Transverse colon (tissue), 4 donors: ENCODE results near the gene MCCC2. TPM values are rescaled to one million over a fixed set of nuclear protein-coding genes. Genes with fewer than 3 reads are reported as not detected.
"Not testable (repeated sequence)": the region's sequence is repeated elsewhere in the genome, so short reads cannot be mapped to it uniquely, and the experiment has no call there.

Experiments
- DNase-seq: peaks from one replicate; pipeline ENCODE4 v3.0.0-alpha.2; 2019
- H3K27ac ChIP-seq, 4 donors: fragments of 200-600 bp; sonication (generic); 2 replicates each; pipeline ENCODE4 v1.5.1; 2016 to 2018; ENCODE audit warnings: inconsistent platforms in 4 of 4
- H3K27me3 ChIP-seq: fragments of 200-600 bp; sonication (generic); 2 replicates; pipeline ENCODE4 v1.5.1; 2017; ENCODE audit warnings: inconsistent platforms
- H3K36me3 ChIP-seq, 4 donors: fragments of 200-600 bp; sonication (generic); 2 replicates each; pipeline ENCODE4 v1.5.1; 2017 to 2019; ENCODE audit warnings: inconsistent platforms in 4 of 4
- H3K4me1 ChIP-seq, 4 donors: fragments of 200-600 bp; sonication (generic); 2 replicates each; pipeline ENCODE4 v1.5.1; 2017 to 2020; ENCODE audit warnings: inconsistent platforms in 4 of 4
- H3K4me3 ChIP-seq, 4 donors: fragments of 200-600 bp; sonication (generic); 1 replicate in 1 of 4; 2 replicates in 3 of 4; pipeline versions ENCODE4 v1.5.1 to v1.6.1; 2017 to 2019; ENCODE audit warnings: inconsistent platforms in 4 of 4
- H3K9me3 ChIP-seq, 2 donors: fragments of 200-600 bp; sonication (generic); 2 replicates each; pipeline ENCODE4 v1.5.1; 2017 to 2019; ENCODE audit warnings: inconsistent platforms in 2 of 2
- EP300 ChIP-seq: sonication (generic); formaldehyde crosslinking; IDR thresholded peaks from one replicate; pipeline ENCODE4 v1.6.1; 2017; ENCODE audit warnings: antibody characterized with exemption, low read depth
- POLR2A ChIP-seq: fragments of 450-650 bp; IDR thresholded peaks from one replicate; pipeline ENCODE4 v1.6.1; 2016; ENCODE audit warnings: antibody characterized with exemption, mild to moderate bottlenecking, moderate library complexity
- POLR2AphosphoS5 ChIP-seq, 3 donors: sonication (generic); formaldehyde crosslinking; IDR thresholded peaks; one replicate each; pipeline ENCODE4 v1.6.1; 2016; ENCODE audit warnings: antibody characterized with exemption in 3 of 3
- WGBS, 2 donors: methylation state at CpG; one replicate each; pipeline ENCODE4 v1.1.5; 2018; ENCODE audit warnings: low coverage in 1 of 2; 5-methylcytosine and 5-hydroxymethylcytosine counted together
- in situ Hi-C, 4 donors: fragments of 200-750 bp; cut with MboI; loops; one replicate each; pipeline versions ENCODE4 v1.15.0 to v1.15.1; 2017; ENCODE audit warnings: low sequenced_read_pairs in 3 of 4, low pct_ligation_motif_present in 1 of 4, low pct_unique_long_range_greater_than_20kb in 1 of 4
- intact Hi-C: fragments of 100-400 bp; cut with DNase I; formaldehyde crosslinking; loops from one replicate; pipeline ENCODE4 v1.15.1; 2023; ENCODE audit warnings: low total_unique reads
- total RNA-seq, 4 donors: library from RNA; depleted of rRNA; stranded (reverse); fragments of >200 nt; gene quantifications; one replicate each; pipeline ENCODE4 v1.1.0, GENCODE V29; 2016
- TF ChIP-seq, protein P1 (sequence below), 5 experiments: fragments of 200-600 bp in 3 of 5; fragments of 450-650 bp in 2 of 5; sonication (generic) in 3 of 5; IDR thresholded peaks; 1 replicate in 2 of 5; 2 replicates in 3 of 5; pipeline ENCODE4 v1.5.1; 2016 to 2017; ENCODE audit warnings: antibody characterized with exemption in 5 of 5, inconsistent platforms in 3 of 5, mild to moderate bottlenecking in 2 of 5, moderate library complexity in 1 of 5

MCCC2 gene
- total RNA-seq, 4 donors from 2014 or later = 23.2 to 61.5 (median 43.9) TPM

DNA sequence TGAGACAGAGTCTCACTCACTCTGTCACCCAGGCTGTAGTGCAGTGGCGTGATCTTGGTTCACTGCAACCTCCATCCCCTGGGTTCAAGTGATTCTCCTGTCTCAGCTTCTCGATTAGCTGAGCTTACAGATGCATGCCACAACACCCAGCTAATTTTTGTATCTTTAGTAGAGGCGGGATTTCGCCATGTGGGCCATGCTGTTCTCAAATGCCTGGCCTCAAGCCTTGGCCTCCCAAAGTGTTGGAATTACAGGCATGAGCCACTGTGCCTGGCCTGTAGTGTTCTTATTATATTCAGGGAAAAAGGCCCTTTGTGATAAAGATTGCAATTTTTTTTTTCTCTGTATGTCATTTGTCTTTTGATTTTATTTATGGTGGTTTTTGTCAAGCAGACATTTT is 24.0 kb upstream of the MCCC2 start:
- Histone ChIP-seq H3K4me3 (no peak overlapping the region), H3K36me3 (peaks cover 0 to 74% (median 30%) of the 10 kb centered on the region in 4 donors), H3K27me3 (no peaks in the 10 kb centered on the region), H3K9me3 (no peaks in the 10 kb centered on the region), H3K27ac (no peak overlapping the region), H3K4me1 (no peaks in the 10 kb centered on the region)
- 91 to 100% methylated on average over 2 to 4 of the region's 4 CpGs for WGBS, 2 donors
- intact Hi-C loops = no loop called here
- in situ Hi-C loops = no loop called here
- no peak for DNase-seq
- no peak for TF ChIP-seq EP300
- TF ChIP-seq, protein P1, sequence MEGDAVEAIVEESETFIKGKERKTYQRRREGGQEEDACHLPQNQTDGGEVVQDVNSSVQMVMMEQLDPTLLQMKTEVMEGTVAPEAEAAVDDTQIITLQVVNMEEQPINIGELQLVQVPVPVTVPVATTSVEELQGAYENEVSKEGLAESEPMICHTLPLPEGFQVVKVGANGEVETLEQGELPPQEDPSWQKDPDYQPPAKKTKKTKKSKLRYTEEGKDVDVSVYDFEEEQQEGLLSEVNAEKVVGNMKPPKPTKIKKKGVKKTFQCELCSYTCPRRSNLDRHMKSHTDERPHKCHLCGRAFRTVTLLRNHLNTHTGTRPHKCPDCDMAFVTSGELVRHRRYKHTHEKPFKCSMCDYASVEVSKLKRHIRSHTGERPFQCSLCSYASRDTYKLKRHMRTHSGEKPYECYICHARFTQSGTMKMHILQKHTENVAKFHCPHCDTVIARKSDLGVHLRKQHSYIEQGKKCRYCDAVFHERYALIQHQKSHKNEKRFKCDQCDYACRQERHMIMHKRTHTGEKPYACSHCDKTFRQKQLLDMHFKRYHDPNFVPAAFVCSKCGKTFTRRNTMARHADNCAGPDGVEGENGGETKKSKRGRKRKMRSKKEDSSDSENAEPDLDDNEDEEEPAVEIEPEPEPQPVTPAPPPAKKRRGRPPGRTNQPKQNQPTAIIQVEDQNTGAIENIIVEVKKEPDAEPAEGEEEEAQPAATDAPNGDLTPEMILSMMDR (IDR thresholded peaks at IDR 0.05) = no peak
- TF ChIP-seq POLR2AphosphoS5 (IDR thresholded peaks at IDR 0.05) = no peak

DNA sequence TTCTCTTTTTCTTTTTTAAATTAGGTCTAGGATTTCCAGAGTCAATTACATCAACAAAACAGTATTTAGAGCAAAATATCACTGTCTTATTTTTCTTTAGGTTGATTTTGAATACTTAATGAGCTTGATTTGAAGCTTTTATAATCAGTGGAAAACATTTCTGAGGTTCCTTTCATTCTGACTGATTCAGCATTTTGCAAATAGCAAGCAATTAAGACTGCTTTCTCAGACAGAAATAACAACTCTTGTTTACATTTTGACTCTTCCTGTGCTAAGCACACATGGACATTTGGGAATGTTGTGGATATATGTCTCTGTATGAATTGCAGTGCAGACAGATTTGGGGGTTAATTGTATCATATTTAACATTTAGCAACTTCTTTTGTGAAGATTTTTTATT is 22.2 kb upstream of the MCCC2 start:
- Histone ChIP-seq H3K36me3 (peaks cover 0 to 59% (median 23%) of the 10 kb centered on the region in 4 donors), H3K4me3 (no peak overlapping the region), H3K9me3 (no peaks in the 10 kb centered on the region), H3K4me1 (no peaks in the 10 kb centered on the region), H3K27me3 (no peaks in the 10 kb centered on the region), H3K27ac (no peak overlapping the region)
- in situ Hi-C loops = no loop called here
- no peak for DNase-seq
- intact Hi-C loops = no loop called here
- TF ChIP-seq POLR2AphosphoS5 (IDR thresholded peaks at IDR 0.05) (no peak), EP300 (no peak), POLR2A (no peak)
- TF ChIP-seq, protein P1 (IDR thresholded peaks at IDR 0.05) = no peak

DNA sequence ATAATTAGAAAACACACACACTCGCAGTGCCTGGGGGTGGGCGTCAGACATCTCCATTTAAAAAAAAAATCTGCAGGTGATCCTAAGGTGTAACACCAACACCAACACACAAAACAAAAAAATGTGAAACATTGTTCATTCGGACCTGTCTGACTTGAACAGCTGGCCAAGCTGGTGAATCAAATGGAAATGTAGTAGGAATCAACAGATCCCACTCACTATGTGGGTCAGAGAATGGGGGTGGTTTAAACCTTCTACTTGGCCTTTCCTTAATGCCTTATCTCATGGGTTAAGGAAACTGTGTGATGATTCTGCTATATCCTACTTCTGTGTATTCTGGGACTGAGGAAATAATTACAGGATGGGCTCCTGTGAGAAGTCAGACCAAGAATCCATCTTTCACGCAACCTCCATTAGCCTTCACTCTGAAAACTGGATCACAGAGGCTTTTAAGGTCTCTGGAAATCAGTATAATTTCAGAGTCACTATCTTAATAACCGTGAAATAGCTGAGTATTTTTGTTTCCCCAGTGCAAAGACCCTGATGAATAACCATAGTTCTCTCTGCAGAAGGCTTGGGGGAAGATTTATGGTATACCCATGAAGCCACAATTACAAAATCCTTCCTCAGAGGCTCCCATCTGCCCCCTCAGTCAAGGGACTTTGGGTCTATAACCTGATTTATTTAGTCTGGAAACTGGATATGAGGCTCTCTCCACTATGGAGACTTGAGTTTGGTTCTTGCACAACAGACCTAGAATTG is 17.2 kb upstream of the MCCC2 start:
- no peaks in the 10 kb centered on the region for H3K27me3 ChIP-seq
- peaks cover 0 to 15% (median 2%) of the 10 kb centered on the region in 4 donors for H3K36me3 ChIP-seq
- DNase-seq = no peak
- in situ Hi-C loops (no loop called here), intact Hi-C loops (no loop called here)
- TF ChIP-seq POLR2A (no peak), POLR2AphosphoS5 (IDR thresholded peaks at IDR 0.05) (no peak), EP300 (no peak)
- TF ChIP-seq, protein P1 (IDR thresholded peaks at IDR 0.05) = no peak
- H3K9me3 ChIP-seq = no peaks in the 10 kb centered on the region
- H3K4me1 ChIP-seq = no peaks in the 10 kb centered on the region
- no peak overlapping the region for H3K27ac ChIP-seq
- 83 to 88% methylated on average over 3 to 5 of the region's 5 CpGs for WGBS, 2 donors
- no peak overlapping the region for H3K4me3 ChIP-seq

DNA sequence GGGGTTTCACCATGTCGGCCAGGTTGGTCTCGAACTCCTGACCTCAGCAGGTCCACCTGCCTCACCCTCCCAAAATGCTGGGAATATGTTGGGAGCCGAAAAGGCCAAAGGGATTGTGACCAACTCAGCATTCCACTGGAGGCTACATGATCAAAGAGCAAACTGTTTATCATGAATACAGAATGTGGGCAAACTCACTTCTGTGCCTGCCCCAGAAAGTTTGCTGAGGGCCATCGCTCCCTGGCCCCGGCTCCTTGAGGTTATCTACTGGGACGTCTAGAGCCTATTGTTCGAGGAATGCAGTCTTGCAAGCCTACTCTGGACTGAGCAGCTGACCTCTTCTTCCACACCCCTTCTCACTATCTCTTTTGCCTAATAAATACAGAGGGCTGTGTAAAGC is 15.3 kb upstream of the MCCC2 start:
- H3K4me1 ChIP-seq, DNase-seq, H3K9me3 ChIP-seq, H3K36me3 ChIP-seq, H3K27me3 ChIP-seq, H3K27ac ChIP-seq, H3K4me3 ChIP-seq, intact Hi-C loops, in situ Hi-C loops: not testable (repeated sequence)
- 100% methylated on average over 4 to 7 of the region's 7 CpGs for WGBS, 2 donors

DNA sequence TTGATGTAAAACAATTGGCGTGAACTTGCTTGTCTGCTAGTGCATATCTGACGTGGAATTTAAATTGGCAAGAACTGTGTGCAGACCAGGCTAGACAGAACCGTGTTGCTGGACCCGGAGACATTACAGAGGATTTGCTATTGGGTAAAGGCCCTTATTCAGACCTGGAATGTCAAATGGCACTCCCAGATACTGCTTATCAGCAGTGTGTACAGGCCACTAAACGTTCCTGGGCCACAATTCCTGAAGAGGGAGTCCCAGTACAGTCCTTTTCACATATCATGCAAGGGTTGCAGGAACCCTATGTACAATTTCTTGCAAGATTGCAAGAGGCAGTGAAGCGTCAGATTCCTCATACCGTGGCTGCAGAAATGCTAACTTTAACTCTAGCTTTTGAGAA is 13.5 kb upstream of the MCCC2 start:
- H3K27ac ChIP-seq = no peak overlapping the region
- intact Hi-C loops = no loop called here
- H3K36me3 ChIP-seq = no peaks in the 10 kb centered on the region
- H3K9me3 ChIP-seq = no peaks in the 10 kb centered on the region
- H3K4me1 ChIP-seq = no peaks in the 10 kb centered on the region
- no peak for DNase-seq
- TF ChIP-seq EP300 = no peak
- in situ Hi-C loops = no loop called here
- 90 to 100% methylated on average over 2 to 7 of the region's 7 CpGs for WGBS, 2 donors
- no peaks in the 10 kb centered on the region for H3K27me3 ChIP-seq
- H3K4me3 ChIP-seq = no peak overlapping the region

DNA sequence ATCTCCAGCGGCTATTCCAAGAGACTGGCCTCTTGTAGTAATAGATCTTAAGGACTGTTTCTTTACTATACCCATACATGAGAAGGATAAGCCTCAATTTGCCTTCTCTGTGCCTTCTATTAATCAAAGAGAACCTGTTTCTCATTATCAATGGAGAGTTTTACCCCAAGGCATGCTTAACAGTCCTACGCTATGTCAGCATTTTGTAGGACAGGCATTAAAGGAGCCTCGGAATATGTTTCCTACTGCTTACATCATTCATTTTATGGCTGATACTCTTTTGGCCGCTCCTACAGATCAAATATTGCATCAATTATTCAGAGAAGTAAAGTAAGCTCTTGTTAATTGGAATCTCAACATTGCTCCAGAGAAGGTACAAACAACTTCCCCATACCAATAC is 11.6 kb upstream of the MCCC2 start:
- H3K36me3 ChIP-seq, H3K4me1 ChIP-seq, in situ Hi-C loops, H3K4me3 ChIP-seq, DNase-seq, H3K27ac ChIP-seq, intact Hi-C loops, H3K9me3 ChIP-seq, H3K27me3 ChIP-seq: not testable (repeated sequence)
- 97% methylated on average over 4 of the region's 4 CpGs for WGBS, 2 donors
